GM21723 (cell line): ENCODE results near the gene ZNF576.
"Not testable (repeated sequence)": the region's sequence is repeated elsewhere in the genome, so short reads cannot be mapped to it uniquely, and the experiment has no call there.

Experiments used
- ATAC-seq: cut with Tn5 transposase; IDR thresholded peaks from one replicate; pipeline ENCODE4 v1.9.1; 2021; ENCODE audit warnings: mild to moderate bottlenecking, moderate library complexity; ENCODE audit not compliant: unreplicated experiment

The ZNF576 gene

DNA sequence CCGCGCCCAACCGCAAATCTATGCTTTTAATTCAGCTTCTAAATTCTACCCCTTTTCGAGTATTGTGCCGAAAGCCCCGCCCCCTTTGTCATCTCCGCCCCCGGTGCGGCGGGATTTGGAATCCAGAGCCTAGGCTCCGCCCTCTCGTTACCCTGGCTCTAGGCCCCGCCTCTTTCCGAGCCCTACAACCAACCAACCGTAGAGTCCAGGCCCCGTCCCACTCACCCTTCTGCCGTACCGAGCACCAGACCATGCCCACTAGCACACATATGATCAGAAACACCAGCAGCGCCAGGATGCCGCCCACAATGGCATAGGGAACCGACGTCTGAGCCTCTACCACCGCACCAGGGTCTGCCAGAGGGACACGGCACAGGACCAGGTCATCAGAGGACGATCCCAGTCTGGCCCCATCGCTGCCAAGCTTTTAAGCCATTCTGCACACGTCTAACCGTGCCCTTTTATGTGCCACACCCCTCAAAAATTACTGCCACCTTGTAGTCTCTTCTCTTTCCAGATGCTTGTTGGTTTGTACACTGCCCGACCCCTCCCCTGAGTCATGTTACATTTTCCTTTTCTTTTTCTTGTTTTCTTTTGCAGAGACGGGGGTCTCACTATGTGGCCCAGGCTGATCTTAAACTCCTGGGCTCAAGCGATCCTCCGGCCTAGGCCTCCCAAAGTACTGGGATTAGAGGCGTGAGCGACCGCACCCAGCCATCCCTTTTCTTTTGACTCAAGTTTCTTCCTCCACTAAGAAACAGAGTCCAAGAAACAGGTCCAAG, 27.7 kb downstream of the ZNF576 start:
- no peak for ATAC-seq

GRCh38 chr19:43624933-43625332, 28.5 kb downstream of the ZNF576 start:
- ATAC-seq, result no peak

DNA sequence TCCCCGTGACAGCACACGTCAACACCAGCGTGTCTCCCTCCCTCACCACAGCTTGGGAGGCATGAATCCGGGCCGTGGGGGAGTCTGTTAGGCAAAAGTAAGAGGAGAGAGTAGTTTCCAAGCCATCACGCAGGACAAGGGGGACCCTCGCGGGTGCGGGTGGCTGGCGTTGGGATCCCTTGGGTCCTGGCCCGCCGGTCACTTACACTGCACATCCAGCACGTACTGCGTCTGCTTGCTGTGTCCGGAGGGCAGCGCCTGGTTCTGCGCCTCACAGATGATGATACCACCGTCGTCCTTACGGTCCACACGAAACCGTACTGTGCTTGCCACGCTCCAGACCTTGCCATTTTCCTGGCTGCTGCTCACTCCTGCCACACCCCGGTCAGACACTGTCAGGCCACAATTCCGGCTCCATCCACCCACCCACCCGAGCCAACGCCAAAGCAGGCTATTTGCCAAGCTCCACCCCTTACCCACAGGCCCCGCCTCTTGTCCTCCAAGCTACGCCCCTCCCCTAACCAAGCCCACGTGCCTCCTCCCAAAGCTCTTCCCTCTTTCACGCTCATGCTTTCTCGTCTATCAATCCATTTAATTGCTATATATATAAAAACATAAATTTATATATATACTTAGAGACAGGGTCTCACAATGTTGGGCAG, 29.7 kb downstream of the ZNF576 start:
- no peak for ATAC-seq

- ATAC-seq, result no peak
Observed at GRCh38 chr19:43626838-43627237, 30.4 kb downstream of the ZNF576 start.

DNA sequence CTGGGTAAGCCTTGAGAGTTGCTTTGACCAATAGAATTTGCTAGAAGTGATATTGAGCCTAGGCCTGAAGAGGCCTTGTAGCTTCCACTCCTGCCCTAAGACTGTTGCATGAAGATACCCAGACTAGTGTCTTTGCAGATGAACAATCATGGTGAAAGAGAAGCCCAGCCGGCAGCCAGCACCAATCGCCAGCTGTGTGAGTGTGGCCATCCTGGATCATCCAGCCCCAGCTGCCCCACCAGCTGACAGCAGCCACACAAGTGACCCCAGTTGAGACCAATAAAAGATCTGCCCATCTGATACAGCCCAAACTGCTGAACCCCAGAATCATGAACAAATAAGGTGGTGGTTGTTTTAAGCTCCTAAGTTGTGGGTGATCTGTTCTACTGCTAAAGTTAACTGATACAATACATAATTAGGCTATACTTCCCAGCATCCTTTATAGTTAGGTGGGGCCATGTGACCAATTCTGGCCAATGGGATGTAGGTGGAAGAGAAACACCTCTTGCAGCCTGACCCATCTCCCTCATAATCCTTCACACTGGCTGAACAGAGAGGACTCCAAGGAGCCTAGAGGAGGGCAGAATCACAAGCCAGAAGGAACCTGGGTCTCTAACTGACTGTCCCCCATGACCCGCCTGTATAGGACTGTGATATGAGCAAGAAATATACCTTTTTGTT, 32.4 kb downstream of the ZNF576 start:
- no peak for ATAC-seq

DNA sequence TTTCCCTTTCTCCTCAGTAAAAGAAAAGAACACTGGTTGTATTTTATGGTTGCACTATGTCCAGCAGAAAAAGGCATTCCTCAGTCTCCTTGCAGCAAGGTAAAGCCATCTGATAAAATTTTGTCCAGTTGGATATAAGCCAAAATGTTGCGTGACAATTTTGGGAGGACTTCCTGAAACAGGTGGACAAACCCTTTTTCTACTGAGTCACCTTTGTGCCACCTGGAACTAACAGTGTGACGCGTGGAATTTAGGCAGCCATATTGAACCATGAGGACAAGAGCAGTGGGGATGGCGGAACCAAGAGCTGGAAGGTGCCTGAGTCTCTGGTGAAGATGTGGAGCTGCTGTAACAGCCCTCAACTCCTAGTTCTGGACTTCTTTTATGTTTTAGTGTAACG, 35.1 kb downstream of the ZNF576 start:
- ATAC-seq, result no peak

- ATAC-seq, result no peak
Observed at GRCh38 chr19:43633520-43633919, 37.1 kb downstream of the ZNF576 start.

- ATAC-seq, result no peak
Observed at GRCh38 chr19:43634068-43634467, 37.7 kb downstream of the ZNF576 start.

GRCh38 chr19:43634506-43634871, 38.1 kb downstream of the ZNF576 start:
- ATAC-seq, result no peak

DNA sequence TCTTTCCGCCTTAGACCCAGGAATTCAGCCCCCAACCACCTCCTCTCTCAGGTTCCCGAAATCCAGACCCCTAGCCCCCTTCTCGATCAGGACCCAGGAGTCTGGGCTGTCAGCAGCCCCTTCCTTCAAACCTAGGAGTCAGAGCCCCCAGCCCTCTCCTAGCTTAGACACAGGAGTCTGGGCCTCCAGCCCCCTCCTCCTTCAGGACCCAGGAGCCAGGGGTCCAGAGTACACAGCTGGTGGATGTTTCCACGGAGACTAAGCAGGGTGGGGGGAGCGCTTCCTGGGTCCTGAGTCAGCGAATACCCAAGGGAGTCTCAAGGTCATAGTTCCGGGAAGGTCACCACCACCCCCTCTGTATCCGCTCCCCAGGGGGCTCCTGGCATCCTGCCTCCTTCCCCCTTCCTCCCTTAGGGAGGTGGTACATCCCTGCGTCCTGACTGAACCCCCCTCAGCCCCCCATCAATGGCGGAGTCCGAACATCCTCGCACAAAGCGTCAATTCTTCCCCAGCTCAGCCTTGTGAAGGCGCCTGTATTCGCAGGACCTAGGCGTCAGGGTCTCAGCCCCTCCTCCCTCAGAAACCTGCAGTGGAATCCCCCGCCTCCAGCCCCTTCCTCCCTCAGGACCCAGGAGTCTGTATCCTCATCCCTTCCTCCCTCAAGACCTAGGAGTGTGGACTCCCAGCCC, 38.6 kb downstream of the ZNF576 start:
- no peak for ATAC-seq

- not testable (repeated sequence) for ATAC-seq
Observed at GRCh38 chr19:43635561-43635940, 39.2 kb downstream of the ZNF576 start.

- ATAC-seq, result no peak
Observed at GRCh38 chr19:43636121-43636683, 39.8 kb downstream of the ZNF576 start.

DNA sequence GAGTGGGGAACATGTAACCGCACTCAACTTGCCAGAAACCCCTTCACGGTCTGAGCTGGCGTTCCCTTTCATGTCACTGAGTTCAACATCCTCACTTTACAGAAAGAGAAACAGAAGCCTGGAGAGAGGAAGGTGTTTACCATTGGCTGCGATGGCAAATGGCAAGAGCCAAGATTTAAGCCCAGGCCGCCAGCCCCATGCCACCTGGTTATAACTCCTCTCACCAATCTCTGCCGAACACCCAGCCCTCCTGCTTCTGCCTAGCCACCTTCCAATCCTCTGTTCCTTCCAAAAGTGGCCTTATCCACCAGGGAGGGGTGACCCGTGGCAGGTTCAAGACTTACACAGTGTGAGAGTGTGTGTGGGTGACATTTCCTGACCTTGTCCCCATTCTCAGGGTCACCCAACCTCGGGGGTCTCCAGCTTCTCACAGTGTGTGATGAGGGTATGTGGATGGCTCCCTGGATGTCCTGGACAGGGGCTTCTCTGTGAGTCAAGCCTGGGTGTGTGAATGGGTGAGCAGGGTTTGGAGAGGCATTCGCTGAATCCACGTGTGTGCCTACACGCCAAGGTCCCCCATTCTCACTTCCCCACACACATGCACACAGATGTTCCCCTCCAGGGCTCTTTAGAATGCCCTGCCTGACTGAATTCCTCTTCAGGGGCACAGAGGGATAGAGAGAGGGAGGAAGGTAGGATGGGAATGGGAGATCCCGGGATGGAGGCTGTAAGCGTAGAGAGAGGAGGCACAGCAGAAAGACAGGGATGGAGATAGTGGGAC, 42.0 kb downstream of the ZNF576 start:
- no peak for ATAC-seq

DNA sequence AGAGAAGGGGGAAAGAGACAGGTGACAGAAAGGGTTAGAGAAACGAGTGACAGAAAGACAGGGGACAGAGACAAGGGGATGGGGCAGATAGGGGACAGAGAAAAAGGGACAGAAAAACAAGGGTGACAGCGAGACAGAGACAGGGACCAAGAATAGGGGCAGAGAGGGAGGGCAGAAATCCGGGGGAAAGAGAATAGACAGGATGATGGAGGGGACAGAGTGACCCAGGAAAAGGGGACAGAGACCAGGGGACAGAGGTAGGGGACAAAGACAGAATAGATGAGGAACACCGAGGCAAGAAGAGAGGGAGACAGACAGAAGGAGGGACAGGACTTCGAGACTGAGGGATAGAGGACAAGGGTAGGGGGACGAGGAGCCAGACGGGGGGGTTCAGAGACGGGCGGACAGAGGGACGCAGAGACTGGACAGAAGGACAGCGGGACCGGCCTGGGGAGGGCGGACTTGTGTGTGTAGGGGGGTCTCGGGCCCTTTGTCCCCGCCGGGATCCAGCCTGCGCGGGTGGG, 42.7 kb downstream of the ZNF576 start:
- no peak for ATAC-seq

- no peak for ATAC-seq
Observed at GRCh38 chr19:43639519-43640423, 43.4 kb downstream of the ZNF576 start, which contains the start of gene CADM4. Gene CADM4 (minus strand): TSS chr19:43639850. CDS start chr19:43639790, 60 bp downstream.

DNA sequence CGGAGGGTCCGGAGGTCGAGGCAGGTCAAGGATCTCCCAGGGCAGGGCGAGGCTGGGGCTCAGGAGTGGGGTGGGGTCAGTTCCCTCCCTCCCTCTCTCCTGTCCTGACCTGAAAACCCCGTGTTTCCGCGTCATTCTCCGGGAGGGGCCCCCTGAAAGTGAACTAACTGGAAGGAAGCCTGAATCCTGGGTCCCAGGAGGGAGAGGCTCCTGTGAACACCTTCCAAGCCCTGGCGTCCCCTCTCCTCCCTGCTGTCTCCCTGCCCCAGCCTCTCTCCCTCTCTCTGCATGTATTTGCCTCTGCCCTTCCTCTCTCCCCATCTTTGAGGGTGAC, 44.0 kb downstream of the ZNF576 start:
- no peak for ATAC-seq

DNA sequence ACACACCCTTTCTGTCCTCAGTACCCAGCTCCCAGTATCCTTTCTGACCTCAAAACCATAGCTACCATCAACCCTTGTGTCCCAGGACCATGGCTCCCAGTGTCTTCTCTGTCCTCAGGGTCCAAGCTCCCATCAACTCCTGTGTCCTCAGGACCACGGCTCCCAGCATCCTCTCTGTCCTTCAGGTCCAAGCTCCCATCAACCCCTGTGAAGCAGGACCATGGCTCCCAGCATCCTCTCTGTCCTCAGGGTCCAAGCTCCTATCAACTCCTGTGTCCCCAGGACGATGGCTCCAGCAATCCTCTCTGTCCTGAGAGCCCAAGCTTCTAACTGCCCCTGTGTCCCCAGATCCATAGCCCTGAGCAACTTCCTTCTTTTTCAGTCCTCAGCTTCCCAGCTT, 44.9 kb downstream of the ZNF576 start:
- ATAC-seq, result no peak

DNA sequence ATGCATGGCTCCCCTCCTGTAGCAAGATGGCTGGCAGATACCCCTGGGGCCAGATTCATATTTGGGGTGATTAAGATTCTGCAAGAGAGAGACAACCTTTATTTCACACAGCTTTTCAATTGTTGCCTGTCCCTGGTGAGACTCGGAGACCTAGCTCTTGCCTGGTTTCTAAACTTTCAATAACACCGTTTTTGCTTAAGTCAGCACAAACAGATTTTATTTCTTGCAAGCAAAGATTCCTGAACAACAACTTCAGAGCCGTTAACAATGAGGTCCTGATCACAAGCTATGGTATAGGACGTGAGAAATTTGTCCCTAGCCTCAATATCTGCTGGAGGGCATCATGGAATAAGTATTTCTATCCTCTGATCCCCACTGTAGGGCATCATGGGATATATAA, 46.1 kb downstream of the ZNF576 start:
- ATAC-seq, result no peak

DNA sequence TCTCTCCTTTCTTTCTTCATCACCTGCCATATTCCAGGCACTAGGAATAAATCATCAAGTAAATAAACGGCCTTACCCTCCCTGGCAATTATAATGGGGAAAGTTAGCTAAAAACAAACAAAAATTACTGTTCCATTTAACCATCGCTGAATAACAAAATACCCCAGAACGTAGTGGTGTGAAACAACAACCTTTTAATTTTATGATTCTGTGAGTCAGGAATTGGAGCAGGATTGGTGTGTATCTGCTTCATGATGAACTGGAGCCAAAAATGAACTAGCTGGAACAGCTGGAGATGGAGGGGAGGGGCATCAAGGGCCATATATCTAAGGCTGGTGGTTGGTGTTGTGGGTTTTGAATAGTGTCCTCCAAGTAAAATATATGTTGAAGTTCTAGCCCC, 46.9 kb downstream of the ZNF576 start:
- no peak for ATAC-seq
